GM10248 (cell line): ENCODE data around the gene FGFR3.

ENCODE experiments used
- CTCF ChIA-PET: fragments of 300-600 bp; sonication (Branson Sonifier 250); formaldehyde crosslinking; extraction: SDS; loops from one replicate; lab custom pipeline; 2021; ENCODE audit warnings: antibody characterized with exemption; lab: Yijun Ruan, JAX
- POLR2A ChIA-PET: fragments of 350-650 bp; sonication (Branson Sonifier 250); formaldehyde crosslinking; extraction: SDS; loops from one replicate; lab custom pipeline; 2020; ENCODE audit warnings: antibody characterized with exemption; lab: Yijun Ruan, JAX
- DNase-seq: peaks from one replicate; pipeline ENCODE4 v3.0.0; 2012; ENCODE audit errors: extremely low spot score
- TF ChIP-seq, protein P1 (sequence below): IDR thresholded peaks from 2 replicates; pipeline ENCODE4 v1.5.1; 2012; ENCODE audit warnings: mild to moderate bottlenecking, low read depth; ENCODE audit errors: extremely low read depth, missing control alignments, control extremely low read depth

The FGFR3 gene

GRCh38 chr4:1792832-1793495, at the start of gene FGFR3:
Gene FGFR3 (plus strand): TSS chr4:1793293. CDS start chr4:1793935, 642 bp downstream.
- TF ChIP-seq, protein P1, sequence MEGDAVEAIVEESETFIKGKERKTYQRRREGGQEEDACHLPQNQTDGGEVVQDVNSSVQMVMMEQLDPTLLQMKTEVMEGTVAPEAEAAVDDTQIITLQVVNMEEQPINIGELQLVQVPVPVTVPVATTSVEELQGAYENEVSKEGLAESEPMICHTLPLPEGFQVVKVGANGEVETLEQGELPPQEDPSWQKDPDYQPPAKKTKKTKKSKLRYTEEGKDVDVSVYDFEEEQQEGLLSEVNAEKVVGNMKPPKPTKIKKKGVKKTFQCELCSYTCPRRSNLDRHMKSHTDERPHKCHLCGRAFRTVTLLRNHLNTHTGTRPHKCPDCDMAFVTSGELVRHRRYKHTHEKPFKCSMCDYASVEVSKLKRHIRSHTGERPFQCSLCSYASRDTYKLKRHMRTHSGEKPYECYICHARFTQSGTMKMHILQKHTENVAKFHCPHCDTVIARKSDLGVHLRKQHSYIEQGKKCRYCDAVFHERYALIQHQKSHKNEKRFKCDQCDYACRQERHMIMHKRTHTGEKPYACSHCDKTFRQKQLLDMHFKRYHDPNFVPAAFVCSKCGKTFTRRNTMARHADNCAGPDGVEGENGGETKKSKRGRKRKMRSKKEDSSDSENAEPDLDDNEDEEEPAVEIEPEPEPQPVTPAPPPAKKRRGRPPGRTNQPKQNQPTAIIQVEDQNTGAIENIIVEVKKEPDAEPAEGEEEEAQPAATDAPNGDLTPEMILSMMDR, result no peak
- ChIA-PET POLR2A (interaction anchor here (0.6 kb wide), 1 partner anchor 11 kb away, joined by 3 read pairs; no protein-coding TSS in a partner anchor), CTCF (interaction anchor here (1.4 to 1.8 kb wide), 2 partner anchors 17 to 46 kb away, joined by 4 to 5 read pairs; no protein-coding TSS in a partner anchor)
- peak; percentile 88 for DNase-seq

GRCh38 chr4:1743551-1743950, 49.5 kb upstream of the FGFR3 start:
- ChIA-PET CTCF (interaction anchor here (1.3 to 7.1 kb wide), 6 partner anchors 11 to 155 kb away, joined by 5 to 67 read pairs (median 12); no protein-coding TSS in a partner anchor), POLR2A (interaction anchor here (0.6 kb wide), 1 partner anchor 144 kb away, joined by 9 read pairs; no protein-coding TSS in a partner anchor)
- no peak for DNase-seq
- TF ChIP-seq, protein P1, result no peak

- TF ChIP-seq, protein P1, result no peak
- ChIA-PET CTCF (interaction anchor here (1.3 to 7.1 kb wide), 7 partner anchors 11 to 155 kb away, joined by 5 to 87 read pairs (median 13); no protein-coding TSS in a partner anchor), POLR2A (interaction anchor here (0.6 kb wide), 1 partner anchor 144 kb away, joined by 9 read pairs; no protein-coding TSS in a partner anchor)
- no peak for DNase-seq
Observed at GRCh38 chr4:1743975-1744374, 49.1 kb upstream of the FGFR3 start.

- CTCF ChIA-PET, result interaction anchor here (1.2 to 7.1 kb wide), 9 partner anchors 10 to 154 kb away, joined by 3 to 87 read pairs (median 12); no protein-coding TSS in a partner anchor
- DNase-seq, result no peak
- POLR2A ChIA-PET, result no interaction called here
- TF ChIP-seq, protein P1, result no peak
Observed at GRCh38 chr4:1744552-1744951, 48.5 kb upstream of the FGFR3 start.

DNA sequence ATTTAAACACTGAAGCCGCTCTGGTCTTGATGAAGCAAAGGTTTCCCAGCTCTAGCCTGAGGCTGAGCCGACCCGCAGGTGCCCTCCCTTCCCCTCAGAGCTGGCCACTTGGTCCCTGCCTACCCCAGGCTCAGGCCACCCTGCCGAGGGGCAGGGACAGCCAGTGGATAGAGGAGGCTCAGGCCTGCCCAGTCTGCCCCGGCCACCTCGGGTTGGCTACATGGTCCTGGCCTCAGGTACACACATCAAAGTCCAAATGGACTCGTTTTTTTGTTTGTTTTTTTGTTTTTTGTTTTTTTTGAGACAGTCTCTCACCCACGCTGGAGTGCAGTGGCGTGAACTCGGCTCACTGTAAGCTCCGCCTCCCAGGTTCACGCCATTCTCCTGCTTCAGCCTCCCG, 47.9 kb upstream of the FGFR3 start:
- TF ChIP-seq, protein P1, result no peak
- POLR2A ChIA-PET, result no interaction called here
- DNase-seq, result no peak
- CTCF ChIA-PET, result interaction anchor here (0.6 to 7.1 kb wide), 12 partner anchors 10 to 154 kb away, joined by 3 to 87 read pairs (median 5); no protein-coding TSS in a partner anchor

GRCh38 chr4:1745697-1746096, 47.4 kb upstream of the FGFR3 start:
- CTCF ChIA-PET, result interaction anchor here (0.6 to 7.1 kb wide), 13 partner anchors 9 to 153 kb away, joined by 3 to 87 read pairs (median 4); no protein-coding TSS in a partner anchor
- DNase-seq, result no peak
- TF ChIP-seq, protein P1, result no peak
- POLR2A ChIA-PET, result no interaction called here
